ENCODE results near the gene MFN1. TPM values are rescaled to one million over a fixed set of nuclear protein-coding genes. Genes with fewer than 3 reads are reported as not detected.

The MFN1 gene
- polyA plus RNA-seq, 1 experiment = 63.0 TPM

GRCh38 chr3:179373938-179374337, 26.4 kb downstream of the MFN1 start:
- no peak for DNase-seq (ENCODE audit: low read depth, low spot score)
- ChIA-PET CTCF (interaction anchor here (0.6 to 1.2 kb wide), 2 partner anchors 12 to 359 kb away, joined by 3 to 5 read pairs; no protein-coding TSS in a partner anchor), POLR2A (no interaction called here)
- no peaks in the 10 kb centered on the region for H3K9me3 ChIP-seq (ENCODE audit: control insufficient read depth, insufficient read depth, low read length)
- H3K4me3 ChIP-seq (ENCODE audit: low read depth, low read length) = no peak overlapping the region
- no peaks in the 10 kb centered on the region for H3K27me3 ChIP-seq (ENCODE audit: control insufficient read depth, insufficient read depth, low read length)
- no peak overlapping the region for H3K27ac ChIP-seq (ENCODE audit: low read depth, low read length)
- TF ChIP-seq CTCF (IDR thresholded peaks at IDR 0.05; ENCODE audit: low read depth, low read length) = 0 out of 2 replicates have a peak, but pooled peaks have one; percentile 4

- no peak overlapping the region for H3K27ac ChIP-seq (ENCODE audit: low read depth, low read length)
- no peaks in the 10 kb centered on the region for H3K9me3 ChIP-seq (ENCODE audit: control insufficient read depth, insufficient read depth, low read length)
- POLR2A ChIA-PET = no interaction called here
- TF ChIP-seq CTCF (IDR thresholded peaks at IDR 0.05; ENCODE audit: low read depth, low read length) = no peak
- no peak for DNase-seq (ENCODE audit: low read depth, low spot score)
- H3K4me3 ChIP-seq (ENCODE audit: low read depth, low read length) = no peak overlapping the region
- no peaks in the 10 kb centered on the region for H3K27me3 ChIP-seq (ENCODE audit: control insufficient read depth, insufficient read depth, low read length)
- CTCF ChIA-PET = interaction anchor here (1.2 kb wide), 1 partner anchor 360 kb away, joined by 5 read pairs; no protein-coding TSS in a partner anchor
Measured at GRCh38 chr3:179375091-179375999, 27.8 kb downstream of the MFN1 start.

GRCh38 chr3:179376474-179376873, 29.0 kb downstream of the MFN1 start:
- Histone ChIP-seq H3K9me3 (ENCODE audit: control insufficient read depth, insufficient read depth, low read length) (no peaks in the 10 kb centered on the region), H3K27ac (ENCODE audit: low read depth, low read length) (no peak overlapping the region), H3K27me3 (ENCODE audit: control insufficient read depth, insufficient read depth, low read length) (no peaks in the 10 kb centered on the region), H3K4me3 (ENCODE audit: low read depth, low read length) (no peak overlapping the region)
- POLR2A ChIA-PET = no interaction called here
- no peak for DNase-seq (ENCODE audit: low read depth, low spot score)
- CTCF ChIA-PET = no interaction called here
- no peak for TF ChIP-seq CTCF (IDR thresholded peaks at IDR 0.05; ENCODE audit: low read depth, low read length)

- Histone ChIP-seq H3K27me3 (ENCODE audit: control insufficient read depth, insufficient read depth, low read length) (no peaks in the 10 kb centered on the region), H3K27ac (ENCODE audit: low read depth, low read length) (no peak overlapping the region), H3K9me3 (ENCODE audit: control insufficient read depth, insufficient read depth, low read length) (no peaks in the 10 kb centered on the region), H3K4me3 (ENCODE audit: low read depth, low read length) (no peak overlapping the region)
- CTCF ChIA-PET = interaction anchor here (1.2 to 1.3 kb wide), 2 partner anchors 160 to 376 kb away, joined by 3 read pairs; no protein-coding TSS in a partner anchor
- DNase-seq (ENCODE audit: low read depth, low spot score) = no peak
- TF ChIP-seq CTCF (IDR thresholded peaks at IDR 0.05; ENCODE audit: low read depth, low read length) = no peak
- POLR2A ChIA-PET = no interaction called here
Measured at GRCh38 chr3:179391906-179392305, 44.4 kb downstream of the MFN1 start.

GRCh38 chr3:179398574-179399231, 51.2 kb downstream of the MFN1 start:
- no peak for DNase-seq (ENCODE audit: low read depth, low spot score)
- CTCF ChIA-PET = interaction anchor here (1.0 kb wide), 1 partner anchor 164 kb away, joined by 3 read pairs; the partner anchor contains the start of gene ACTL6A
- Histone ChIP-seq H3K4me3 (ENCODE audit: low read depth, low read length) (no peak overlapping the region), H3K27me3 (ENCODE audit: control insufficient read depth, insufficient read depth, low read length) (no peaks in the 10 kb centered on the region), H3K27ac (ENCODE audit: low read depth, low read length) (peak overlapping the region; percentile 60), H3K9me3 (ENCODE audit: control insufficient read depth, insufficient read depth, low read length) (no peaks in the 10 kb centered on the region)
- TF ChIP-seq CTCF (IDR thresholded peaks at IDR 0.05; ENCODE audit: low read depth, low read length) = no peak
- POLR2A ChIA-PET = no interaction called here

Measured in AG04450 (cell line).